C4-2B (cell line): ENCODE data around the gene NEURL3.

ENCODE experiments used
- CTCF ChIP-seq: fragments of 450-650 bp; conservative IDR thresholded peaks from 2 replicates; pipeline ENCODE4 v1.5.1; 2017; ENCODE audit warnings: mild to moderate bottlenecking
- ZFX ChIP-seq: fragments of 450-650 bp; IDR thresholded peaks from 2 replicates; pipeline ENCODE4 v1.6.1; 2017

DNA sequence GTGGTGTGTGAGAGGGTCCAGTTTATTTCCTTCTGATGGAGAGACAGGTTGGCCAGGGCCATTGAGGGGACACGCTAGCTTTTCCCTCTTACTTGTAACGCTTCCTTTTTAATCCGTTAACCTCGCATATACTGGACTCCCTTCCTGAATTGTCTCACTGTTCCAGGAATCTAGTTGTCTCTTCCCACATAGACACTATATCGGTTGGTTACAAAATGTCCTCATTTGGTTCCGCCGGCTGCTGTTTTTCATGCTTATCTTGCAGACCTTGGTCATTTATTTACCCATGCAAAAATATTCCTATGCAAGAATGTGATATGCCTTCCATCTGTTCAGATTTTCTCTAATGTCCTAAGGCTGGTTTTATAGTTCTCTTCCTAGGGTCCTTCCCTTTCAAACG lies 35.0 kb downstream of the NEURL3 start:
- TF ChIP-seq CTCF (no peak), ZFX (no peak)
